Measurements from ENCODE around the gene SYT1.

Gene SYT1

GRCh38 chr12:79360286-79360685, 495.7 kb downstream of the SYT1 start:
- no peak overlapping the region for H3K4me3 ChIP-seq (ENCODE audit: low read depth in 1 of 2, low read length in 2 of 2)
- H3K27me3 ChIP-seq (ENCODE audit: low read depth, low read length): no peaks in the 10 kb centered on the region
- no peaks in the 10 kb centered on the region for H3K4me1 ChIP-seq (ENCODE audit: control insufficient read depth in 1 of 2, insufficient read depth in 2 of 2, low read length in 2 of 2)
- H3K36me3 ChIP-seq (ENCODE audit: control insufficient read depth in 1 of 2, insufficient read depth in 2 of 2, low read length in 2 of 2): no peaks in the 10 kb centered on the region
- H3K27ac ChIP-seq (ENCODE audit: low read length): no peak overlapping the region
- no peaks in the 10 kb centered on the region for H3K9me3 ChIP-seq (ENCODE audit: control insufficient read depth in 1 of 2, low read length in 2 of 2)

GRCh38 chr12:79360936-79361335, 496.4 kb downstream of the SYT1 start:
- Histone ChIP-seq H3K27me3 (ENCODE audit: low read depth, low read length) (no peaks in the 10 kb centered on the region), H3K4me1 (ENCODE audit: control insufficient read depth in 1 of 2, insufficient read depth in 2 of 2, low read length in 2 of 2) (no peaks in the 10 kb centered on the region), H3K27ac (ENCODE audit: low read length) (no peak overlapping the region), H3K36me3 (ENCODE audit: control insufficient read depth in 1 of 2, insufficient read depth in 2 of 2, low read length in 2 of 2) (no peaks in the 10 kb centered on the region), H3K4me3 (ENCODE audit: low read depth in 1 of 2, low read length in 2 of 2) (no peak overlapping the region), H3K9me3 (ENCODE audit: control insufficient read depth in 1 of 2, low read length in 2 of 2) (no peaks in the 10 kb centered on the region)

GRCh38 chr12:79364197-79364596, 499.6 kb downstream of the SYT1 start:
- H3K4me1 ChIP-seq (ENCODE audit: control insufficient read depth in 1 of 2, insufficient read depth in 2 of 2, low read length in 2 of 2): peaks cover 0 to 7% of the 10 kb centered on the region in 2 donors
- H3K4me3 ChIP-seq (ENCODE audit: low read depth in 1 of 2, low read length in 2 of 2): no peak overlapping the region
- H3K36me3 ChIP-seq (ENCODE audit: control insufficient read depth in 1 of 2, insufficient read depth in 2 of 2, low read length in 2 of 2): no peaks in the 10 kb centered on the region
- H3K27me3 ChIP-seq (ENCODE audit: low read depth, low read length): no peaks in the 10 kb centered on the region
- H3K9me3 ChIP-seq (ENCODE audit: control insufficient read depth in 1 of 2, low read length in 2 of 2): no peaks in the 10 kb centered on the region
- H3K27ac ChIP-seq (ENCODE audit: low read length): no peak overlapping the region

GRCh38 chr12:79366374-79366773, 501.8 kb downstream of the SYT1 start:
- Histone ChIP-seq H3K9me3 (ENCODE audit: control insufficient read depth in 1 of 2, low read length in 2 of 2) (no peaks in the 10 kb centered on the region), H3K4me3 (ENCODE audit: low read depth in 1 of 2, low read length in 2 of 2) (no peak overlapping the region), H3K27ac (ENCODE audit: low read length) (no peak overlapping the region), H3K36me3 (ENCODE audit: control insufficient read depth in 1 of 2, insufficient read depth in 2 of 2, low read length in 2 of 2) (no peaks in the 10 kb centered on the region), H3K27me3 (ENCODE audit: low read depth, low read length) (no peaks in the 10 kb centered on the region), H3K4me1 (ENCODE audit: control insufficient read depth in 1 of 2, insufficient read depth in 2 of 2, low read length in 2 of 2) (peaks cover 0 to 7% of the 10 kb centered on the region in 2 donors)

GRCh38 chr12:79367032-79367589, 502.5 kb downstream of the SYT1 start:
- H3K27me3 ChIP-seq (ENCODE audit: low read depth, low read length): no peaks in the 10 kb centered on the region
- no peak overlapping the region for H3K27ac ChIP-seq (ENCODE audit: low read length)
- peaks cover 0 to 7% of the 10 kb centered on the region in 2 donors for H3K4me1 ChIP-seq (ENCODE audit: control insufficient read depth in 1 of 2, insufficient read depth in 2 of 2, low read length in 2 of 2)
- no peaks in the 10 kb centered on the region for H3K36me3 ChIP-seq (ENCODE audit: control insufficient read depth in 1 of 2, insufficient read depth in 2 of 2, low read length in 2 of 2)
- H3K4me3 ChIP-seq (ENCODE audit: low read depth in 1 of 2, low read length in 2 of 2): no peak overlapping the region
- no peaks in the 10 kb centered on the region for H3K9me3 ChIP-seq (ENCODE audit: control insufficient read depth in 1 of 2, low read length in 2 of 2)

GRCh38 chr12:79370021-79370420, 505.4 kb downstream of the SYT1 start:
- H3K4me1 ChIP-seq (ENCODE audit: control insufficient read depth in 1 of 2, insufficient read depth in 2 of 2, low read length in 2 of 2): peaks cover 0 to 7% of the 10 kb centered on the region in 2 donors
- H3K9me3 ChIP-seq (ENCODE audit: control insufficient read depth in 1 of 2, low read length in 2 of 2): no peaks in the 10 kb centered on the region
- H3K27ac ChIP-seq (ENCODE audit: low read length): no peak overlapping the region
- H3K36me3 ChIP-seq (ENCODE audit: control insufficient read depth in 1 of 2, insufficient read depth in 2 of 2, low read length in 2 of 2): no peaks in the 10 kb centered on the region
- no peaks in the 10 kb centered on the region for H3K27me3 ChIP-seq (ENCODE audit: low read depth, low read length)
- no peak overlapping the region for H3K4me3 ChIP-seq (ENCODE audit: low read depth in 1 of 2, low read length in 2 of 2)

GRCh38 chr12:79371226-79371625, 506.7 kb downstream of the SYT1 start:
- H3K4me1 ChIP-seq (ENCODE audit: control insufficient read depth in 1 of 2, insufficient read depth in 2 of 2, low read length in 2 of 2): peaks cover 0 to 7% of the 10 kb centered on the region in 2 donors
- no peaks in the 10 kb centered on the region for H3K9me3 ChIP-seq (ENCODE audit: control insufficient read depth in 1 of 2, low read length in 2 of 2)
- H3K27ac ChIP-seq (ENCODE audit: low read length): no peak overlapping the region
- H3K4me3 ChIP-seq (ENCODE audit: low read depth in 1 of 2, low read length in 2 of 2): no peak overlapping the region
- H3K27me3 ChIP-seq (ENCODE audit: low read depth, low read length): no peaks in the 10 kb centered on the region
- H3K36me3 ChIP-seq (ENCODE audit: control insufficient read depth in 1 of 2, insufficient read depth in 2 of 2, low read length in 2 of 2): no peaks in the 10 kb centered on the region

- Histone ChIP-seq H3K4me1 (ENCODE audit: control insufficient read depth in 1 of 2, insufficient read depth in 2 of 2, low read length in 2 of 2) (no peaks in the 10 kb centered on the region), H3K36me3 (ENCODE audit: control insufficient read depth in 1 of 2, insufficient read depth in 2 of 2, low read length in 2 of 2) (no peaks in the 10 kb centered on the region), H3K4me3 (ENCODE audit: low read depth in 1 of 2, low read length in 2 of 2) (no peak overlapping the region), H3K27me3 (ENCODE audit: low read depth, low read length) (no peaks in the 10 kb centered on the region), H3K9me3 (ENCODE audit: control insufficient read depth in 1 of 2, low read length in 2 of 2) (no peaks in the 10 kb centered on the region), H3K27ac (ENCODE audit: low read length) (no peak overlapping the region)
Observed at GRCh38 chr12:79373896-79374499, 509.4 kb downstream of the SYT1 start.

GRCh38 chr12:79374545-79374944, 510.0 kb downstream of the SYT1 start:
- H3K27me3 ChIP-seq (ENCODE audit: low read depth, low read length): no peaks in the 10 kb centered on the region
- H3K4me1 ChIP-seq (ENCODE audit: control insufficient read depth in 1 of 2, insufficient read depth in 2 of 2, low read length in 2 of 2): no peaks in the 10 kb centered on the region
- no peaks in the 10 kb centered on the region for H3K36me3 ChIP-seq (ENCODE audit: control insufficient read depth in 1 of 2, insufficient read depth in 2 of 2, low read length in 2 of 2)
- H3K4me3 ChIP-seq (ENCODE audit: low read depth in 1 of 2, low read length in 2 of 2): no peak overlapping the region
- no peak overlapping the region for H3K27ac ChIP-seq (ENCODE audit: low read length)
- H3K9me3 ChIP-seq (ENCODE audit: control insufficient read depth in 1 of 2, low read length in 2 of 2): no peaks in the 10 kb centered on the region

- Histone ChIP-seq H3K9me3 (ENCODE audit: control insufficient read depth in 1 of 2, low read length in 2 of 2) (no peaks in the 10 kb centered on the region), H3K4me3 (ENCODE audit: low read depth in 1 of 2, low read length in 2 of 2) (no peak overlapping the region), H3K27ac (ENCODE audit: low read length) (no peak overlapping the region), H3K27me3 (ENCODE audit: low read depth, low read length) (no peaks in the 10 kb centered on the region), H3K4me1 (ENCODE audit: control insufficient read depth in 1 of 2, insufficient read depth in 2 of 2, low read length in 2 of 2) (no peaks in the 10 kb centered on the region), H3K36me3 (ENCODE audit: control insufficient read depth in 1 of 2, insufficient read depth in 2 of 2, low read length in 2 of 2) (no peaks in the 10 kb centered on the region)
Observed at GRCh38 chr12:79375050-79375449, 510.5 kb downstream of the SYT1 start.

- Histone ChIP-seq H3K27ac (ENCODE audit: low read length) (no peak overlapping the region), H3K4me3 (ENCODE audit: low read depth in 1 of 2, low read length in 2 of 2) (no peak overlapping the region), H3K4me1 (ENCODE audit: control insufficient read depth in 1 of 2, insufficient read depth in 2 of 2, low read length in 2 of 2) (no peaks in the 10 kb centered on the region), H3K9me3 (ENCODE audit: control insufficient read depth in 1 of 2, low read length in 2 of 2) (no peaks in the 10 kb centered on the region), H3K27me3 (ENCODE audit: low read depth, low read length) (no peaks in the 10 kb centered on the region), H3K36me3 (ENCODE audit: control insufficient read depth in 1 of 2, insufficient read depth in 2 of 2, low read length in 2 of 2) (no peaks in the 10 kb centered on the region)
Observed at GRCh38 chr12:79378496-79378895, 513.9 kb downstream of the SYT1 start.

GRCh38 chr12:79380402-79380801, 515.8 kb downstream of the SYT1 start:
- H3K4me3 ChIP-seq (ENCODE audit: low read depth in 1 of 2, low read length in 2 of 2): no peak overlapping the region
- no peak overlapping the region for H3K27ac ChIP-seq (ENCODE audit: low read length)
- H3K9me3 ChIP-seq (ENCODE audit: control insufficient read depth in 1 of 2, low read length in 2 of 2): no peaks in the 10 kb centered on the region
- H3K36me3 ChIP-seq (ENCODE audit: control insufficient read depth in 1 of 2, insufficient read depth in 2 of 2, low read length in 2 of 2): no peaks in the 10 kb centered on the region
- H3K4me1 ChIP-seq (ENCODE audit: control insufficient read depth in 1 of 2, insufficient read depth in 2 of 2, low read length in 2 of 2): no peaks in the 10 kb centered on the region
- H3K27me3 ChIP-seq (ENCODE audit: low read depth, low read length): no peaks in the 10 kb centered on the region
